HFFc6 (cell line): ENCODE results near the gene GDF2. TPM values are rescaled to one million over a fixed set of nuclear protein-coding genes. Genes with fewer than 3 reads are reported as not detected.

Source experiments
- DNase-seq: peaks from one replicate; pipeline ENCODE4 v3.0.0-alpha.2; 2018
- H3K27ac Mint-ChIP-seq: 2 replicates; pipeline ENCODE4 v1.8.0; 2020; ENCODE audit warnings: mild to moderate bottlenecking, mixed read lengths
- H3K27me3 Mint-ChIP-seq: 2 replicates; pipeline ENCODE4 v1.8.0; 2021; ENCODE audit warnings: mild to moderate bottlenecking, moderate library complexity, mixed read lengths; ENCODE audit not compliant: insufficient read depth
- H3K36me3 Mint-ChIP-seq: 2 replicates; pipeline ENCODE4 v1.8.0; 2021; ENCODE audit warnings: low read depth, mixed read lengths
- H3K4me1 Mint-ChIP-seq: 2 replicates; pipeline ENCODE4 v1.8.0; 2020; ENCODE audit warnings: low read depth, mixed read lengths
- H3K4me3 Mint-ChIP-seq: 2 replicates; pipeline ENCODE4 v1.8.0; 2020; ENCODE audit warnings: mild to moderate bottlenecking, moderate library complexity, mixed read lengths
- H3K9me3 Mint-ChIP-seq: 2 replicates; pipeline ENCODE4 v1.8.0; 2020; ENCODE audit warnings: mild to moderate bottlenecking, mixed read lengths
- CTCF ChIP-seq: fragments of 200-600 bp; sonication (generic); IDR thresholded peaks from 2 replicates; pipeline ENCODE4 v1.5.0; 2021; ENCODE audit warnings: antibody characterized with exemption, mild to moderate bottlenecking
- total RNA-seq, 6 experiments: library from RNA; stranded (reverse); fragmentation: NEBNext Ultra II Directional; extraction: Animal tissue kit (Norgen Biotek cat#: 25700); gene quantifications; 2 replicates in 1 of 6; 3 replicates in 5 of 6; pipeline ENCODE4 v1.2.3, GENCODE V29; 2021

The GDF2 gene
- total RNA-seq, 6 experiments from 2014 or later: not detected

- Mint-ChIP-seq H3K9me3 (no peaks in the 10 kb centered on the region), H3K36me3 (no peaks in the 10 kb centered on the region), H3K27ac (no peak overlapping the region), H3K4me3 (no peak overlapping the region), H3K4me1 (no peaks in the 10 kb centered on the region), H3K27me3 (peaks cover 48% of the 10 kb centered on the region)
- no peak for DNase-seq
- no peak for TF ChIP-seq CTCF
These were observed 28.2 kb upstream of the GDF2 start for GRCh38 chr10:47294057-47294456.

GRCh38 chr10:47294501-47294900 lies 27.8 kb upstream of the GDF2 start:
- TF ChIP-seq CTCF: no peak
- Mint-ChIP-seq H3K9me3 (no peaks in the 10 kb centered on the region), H3K36me3 (no peaks in the 10 kb centered on the region), H3K27me3 (peaks cover 50% of the 10 kb centered on the region), H3K4me1 (no peaks in the 10 kb centered on the region), H3K4me3 (no peak overlapping the region), H3K27ac (no peak overlapping the region)
- DNase-seq: no peak

- Mint-ChIP-seq H3K9me3 (no peaks in the 10 kb centered on the region), H3K27me3 (peaks cover 53% of the 10 kb centered on the region), H3K4me3 (no peak overlapping the region), H3K27ac (no peak overlapping the region), H3K36me3 (no peaks in the 10 kb centered on the region), H3K4me1 (no peaks in the 10 kb centered on the region)
- TF ChIP-seq CTCF: no peak
- DNase-seq: no peak
These were observed 26.8 kb upstream of the GDF2 start for GRCh38 chr10:47295411-47295810.

- no peak overlapping the region for H3K27ac Mint-ChIP-seq
- no peak for DNase-seq
These were observed 25.9 kb upstream of the GDF2 start for GRCh38 chr10:47296156-47296894.

GRCh38 chr10:47296941-47297340 lies 25.3 kb upstream of the GDF2 start:
- no peaks in the 10 kb centered on the region for H3K4me1 Mint-ChIP-seq
- no peak for DNase-seq
- no peaks in the 10 kb centered on the region for H3K36me3 Mint-ChIP-seq
- TF ChIP-seq CTCF: no peak
- H3K27me3 Mint-ChIP-seq: peaks cover 64% of the 10 kb centered on the region
- H3K27ac Mint-ChIP-seq: no peak overlapping the region
- H3K4me3 Mint-ChIP-seq: no peak overlapping the region
- no peaks in the 10 kb centered on the region for H3K9me3 Mint-ChIP-seq

More at GRCh38 chr10:47296156-47296894, 25.9 kb upstream of the GDF2 start:
- Mint-ChIP-seq H3K27me3 (peaks cover 59% of the 10 kb centered on the region), H3K36me3 (no peaks in the 10 kb centered on the region), H3K4me1 (no peaks in the 10 kb centered on the region), H3K4me3 (no peak overlapping the region), H3K9me3 (no peaks in the 10 kb centered on the region)
- TF ChIP-seq CTCF: no peak
